Measurements from ENCODE around the gene SLC12A5. TPM values are rescaled to one million over a fixed set of nuclear protein-coding genes. Genes with fewer than 3 reads are reported as not detected.

The SLC12A5 gene
- total and polyA plus RNA-seq, 2 experiments from 2014 or later: 0.55 TPM; not detected in 1

DNA sequence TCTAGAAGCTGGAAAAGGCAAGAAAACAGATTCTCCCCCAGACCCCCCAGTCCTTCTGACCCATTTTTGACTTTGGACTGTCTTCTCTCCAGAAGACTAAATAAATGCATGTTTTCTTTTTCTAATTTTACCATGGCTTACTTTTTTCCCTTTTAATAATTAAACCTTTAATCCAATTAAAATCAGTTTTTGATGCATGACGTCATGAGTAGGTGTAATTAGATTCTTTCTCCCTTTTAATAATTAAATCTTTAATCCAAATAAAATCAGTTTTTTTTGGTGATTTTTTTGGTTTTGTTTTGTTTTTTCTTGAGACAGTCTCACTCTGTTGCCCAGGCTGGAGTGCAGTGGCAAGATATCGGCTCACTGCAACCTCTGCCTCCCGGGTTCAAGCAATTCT lies 73.9 kb downstream of the SLC12A5 start:
- TF ChIP-seq EZH2 (IDR thresholded peaks at IDR 0.05; ENCODE audit: insufficient read depth, poor library complexity, severe bottlenecking) (no peak), EZH2phosphoT487 (IDR thresholded peaks at IDR 0.05; ENCODE audit: insufficient read depth, low read depth) (no peak)
- no peaks in the 10 kb centered on the region for H3F3A ChIP-seq (ENCODE audit: insufficient read depth)
- H3K9me3 ChIP-seq (ENCODE audit: low read depth): no peaks in the 10 kb centered on the region
- DNase-seq: no peak
- no peak overlapping the region for H3K9ac ChIP-seq
- 45 to 53% methylated on average over 3 of the region's 3 CpGs for WGBS, 2 experiments (ENCODE audit: low coverage in 1 of 2, low lambda C conversion rate in 2 of 2, missing lambda C conversion rate in 2 of 2)
- in situ Hi-C loops (cut with MboI): no loop called here
- no peaks in the 10 kb centered on the region for H4K20me1 ChIP-seq (ENCODE audit: insufficient read depth)
- no peaks in the 10 kb centered on the region for H3K79me2 ChIP-seq (ENCODE audit: insufficient read depth)
- no peak overlapping the region for H3K4me2 ChIP-seq (ENCODE audit: unreplicated experiment)
- no peak overlapping the region for H3K27ac ChIP-seq
- H2AFZ ChIP-seq: no peak overlapping the region
- no peaks in the 10 kb centered on the region for H3K4me1 ChIP-seq (ENCODE audit: insufficient read depth)
- H3K27me3 ChIP-seq (replicated peaks; ENCODE audit: insufficient read depth): peaks cover 44% of the 10 kb centered on the region
- H3K36me3 ChIP-seq (ENCODE audit: low read depth): no peaks in the 10 kb centered on the region
- H3K4me3 ChIP-seq: no peak overlapping the region
- H3K9me2 ChIP-seq (ENCODE audit: insufficient read depth): no peaks in the 10 kb centered on the region

- WGBS, 2 experiments (ENCODE audit: low coverage in 1 of 2, low lambda C conversion rate in 2 of 2, missing lambda C conversion rate in 2 of 2): 38 to 45% methylated on average over 3 of the region's 3 CpGs
- Histone ChIP-seq H3F3A (ENCODE audit: insufficient read depth) (no peaks in the 10 kb centered on the region), H3K9me2 (ENCODE audit: insufficient read depth) (no peaks in the 10 kb centered on the region), H3K9ac (no peak overlapping the region), H3K27ac (no peak overlapping the region), H4K20me1 (ENCODE audit: insufficient read depth) (no peaks in the 10 kb centered on the region), H3K4me3 (no peak overlapping the region), H3K4me1 (ENCODE audit: insufficient read depth) (no peaks in the 10 kb centered on the region), H3K79me2 (ENCODE audit: insufficient read depth) (no peaks in the 10 kb centered on the region), H3K36me3 (ENCODE audit: low read depth) (no peaks in the 10 kb centered on the region), H3K27me3 (replicated peaks; ENCODE audit: insufficient read depth) (peaks cover 35% of the 10 kb centered on the region), H2AFZ (no peak overlapping the region), H3K9me3 (ENCODE audit: low read depth) (no peaks in the 10 kb centered on the region), H3K4me2 (ENCODE audit: unreplicated experiment) (no peak overlapping the region)
- DNase-seq: no peak
- TF ChIP-seq EZH2phosphoT487 (IDR thresholded peaks at IDR 0.05; ENCODE audit: insufficient read depth, low read depth) (no peak), EZH2 (IDR thresholded peaks at IDR 0.05; ENCODE audit: insufficient read depth, poor library complexity, severe bottlenecking) (no peak)
- in situ Hi-C loops (cut with MboI): no loop called here
These were observed 75.2 kb downstream of the SLC12A5 start for GRCh38 chr20:46104262-46104661.

GRCh38 chr20:46107061-46107460 lies 78.0 kb downstream of the SLC12A5 start:
- Histone ChIP-seq H3K9me3 (ENCODE audit: low read depth) (no peaks in the 10 kb centered on the region), H3K79me2 (ENCODE audit: insufficient read depth) (no peaks in the 10 kb centered on the region), H3K4me1 (ENCODE audit: insufficient read depth) (no peaks in the 10 kb centered on the region), H3K9me2 (ENCODE audit: insufficient read depth) (no peaks in the 10 kb centered on the region), H4K20me1 (ENCODE audit: insufficient read depth) (no peaks in the 10 kb centered on the region), H3F3A (ENCODE audit: insufficient read depth) (no peaks in the 10 kb centered on the region), H3K27ac (no peak overlapping the region), H2AFZ (no peak overlapping the region), H3K27me3 (replicated peaks; ENCODE audit: insufficient read depth) (peaks cover 24% of the 10 kb centered on the region), H3K9ac (no peak overlapping the region), H3K4me3 (no peak overlapping the region), H3K4me2 (ENCODE audit: unreplicated experiment) (no peak overlapping the region), H3K36me3 (ENCODE audit: low read depth) (no peaks in the 10 kb centered on the region)
- WGBS, 2 experiments (ENCODE audit: low coverage in 1 of 2, low lambda C conversion rate in 2 of 2, missing lambda C conversion rate in 2 of 2): 15 to 20% methylated on average over 6 of the region's 6 CpGs
- in situ Hi-C loops (cut with MboI): no loop called here
- DNase-seq: no peak
- TF ChIP-seq EZH2phosphoT487 (IDR thresholded peaks at IDR 0.05; ENCODE audit: insufficient read depth, low read depth) (no peak), EZH2 (IDR thresholded peaks at IDR 0.05; ENCODE audit: insufficient read depth, poor library complexity, severe bottlenecking) (no peak)

DNA sequence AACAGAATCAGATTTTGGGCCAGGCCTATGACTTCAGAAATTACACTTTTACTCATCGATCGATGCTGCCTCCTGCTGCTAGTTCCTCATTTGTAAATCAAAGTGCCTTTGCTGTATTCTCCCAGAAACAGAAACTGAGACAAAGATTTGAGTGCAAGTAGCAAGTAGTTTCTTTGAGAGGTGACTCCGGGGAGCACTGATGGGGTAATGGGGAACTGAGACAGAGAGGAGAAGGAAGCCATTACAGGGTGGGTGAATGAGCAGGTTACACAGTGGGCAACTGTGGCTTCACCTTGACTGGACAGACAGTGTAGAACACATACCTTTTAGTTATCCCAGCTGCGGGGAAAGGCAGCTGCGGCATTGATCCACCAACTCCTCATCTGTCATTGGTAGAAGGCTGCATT lies 79.4 kb downstream of the SLC12A5 start:
- no peaks in the 10 kb centered on the region for H3K4me1 ChIP-seq (ENCODE audit: insufficient read depth)
- TF ChIP-seq EZH2phosphoT487 (IDR thresholded peaks at IDR 0.05; ENCODE audit: insufficient read depth, low read depth) (no peak), EZH2 (IDR thresholded peaks at IDR 0.05; ENCODE audit: insufficient read depth, poor library complexity, severe bottlenecking) (no peak)
- H4K20me1 ChIP-seq (ENCODE audit: insufficient read depth): no peaks in the 10 kb centered on the region
- H3K79me2 ChIP-seq (ENCODE audit: insufficient read depth): no peaks in the 10 kb centered on the region
- H3K4me3 ChIP-seq: no peak overlapping the region
- WGBS, 2 experiments (ENCODE audit: low coverage in 1 of 2, low lambda C conversion rate in 2 of 2, missing lambda C conversion rate in 2 of 2): 53 to 69% methylated on average over 5 of the region's 5 CpGs
- peaks cover 24% of the 10 kb centered on the region for H3K27me3 ChIP-seq (replicated peaks; ENCODE audit: insufficient read depth)
- H3K9me3 ChIP-seq (ENCODE audit: low read depth): no peaks in the 10 kb centered on the region
- H3K4me2 ChIP-seq (ENCODE audit: unreplicated experiment): no peak overlapping the region
- no peaks in the 10 kb centered on the region for H3K36me3 ChIP-seq (ENCODE audit: low read depth)
- no peaks in the 10 kb centered on the region for H3F3A ChIP-seq (ENCODE audit: insufficient read depth)
- H3K9ac ChIP-seq: no peak overlapping the region
- DNase-seq: no peak
- no peak overlapping the region for H2AFZ ChIP-seq
- H3K27ac ChIP-seq: no peak overlapping the region
- no peaks in the 10 kb centered on the region for H3K9me2 ChIP-seq (ENCODE audit: insufficient read depth)
- in situ Hi-C loops (cut with MboI): no loop called here

DNA sequence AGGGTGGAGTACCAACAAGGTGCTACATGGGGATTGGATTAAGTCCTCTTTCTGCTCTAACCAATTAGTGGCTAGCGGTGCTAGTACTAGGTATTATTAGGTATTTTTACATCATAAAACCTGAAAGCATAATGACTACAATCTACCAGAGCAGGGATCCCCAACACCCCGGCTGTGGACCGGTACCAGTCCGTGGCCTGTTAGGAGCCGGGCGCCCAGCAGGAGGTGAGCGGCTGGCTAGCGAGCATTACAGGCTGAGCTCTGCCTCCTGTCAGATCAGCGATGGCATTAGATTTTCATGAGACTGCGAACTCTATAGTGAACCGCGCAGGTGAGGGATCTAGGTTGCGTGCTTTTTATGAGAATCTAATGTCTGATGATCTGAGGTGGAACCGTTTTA lies 80.0 kb downstream of the SLC12A5 start:
- in situ Hi-C loops (cut with MboI): no loop called here
- H4K20me1 ChIP-seq (ENCODE audit: insufficient read depth): no peaks in the 10 kb centered on the region
- H3K9me3 ChIP-seq (ENCODE audit: low read depth): no peaks in the 10 kb centered on the region
- no peak overlapping the region for H3K4me3 ChIP-seq
- H3K4me1 ChIP-seq (ENCODE audit: insufficient read depth): no peaks in the 10 kb centered on the region
- H3F3A ChIP-seq (ENCODE audit: insufficient read depth): no peaks in the 10 kb centered on the region
- H3K36me3 ChIP-seq (ENCODE audit: low read depth): no peaks in the 10 kb centered on the region
- DNase-seq: no peak
- no peak overlapping the region for H3K4me2 ChIP-seq (ENCODE audit: unreplicated experiment)
- no peaks in the 10 kb centered on the region for H3K79me2 ChIP-seq (ENCODE audit: insufficient read depth)
- H3K9me2 ChIP-seq (ENCODE audit: insufficient read depth): no peaks in the 10 kb centered on the region
- WGBS, 2 experiments (ENCODE audit: low coverage in 1 of 2, low lambda C conversion rate in 2 of 2, missing lambda C conversion rate in 2 of 2): 70 to 78% methylated on average over 14 of the region's 14 CpGs
- no peak for TF ChIP-seq EZH2phosphoT487 (IDR thresholded peaks at IDR 0.05; ENCODE audit: insufficient read depth, low read depth)
- TF ChIP-seq EZH2 (IDR thresholded peaks at IDR 0.05; ENCODE audit: insufficient read depth, poor library complexity, severe bottlenecking): no peak
- H3K9ac ChIP-seq: no peak overlapping the region
- H3K27ac ChIP-seq: no peak overlapping the region
- no peak overlapping the region for H2AFZ ChIP-seq
- H3K27me3 ChIP-seq (replicated peaks; ENCODE audit: insufficient read depth): peaks cover 24% of the 10 kb centered on the region

Other genes with a start within 250 kb of the SLC12A5 start
- gene WFDC3, start 237.3 kb upstream of the SLC12A5 start, total RNA-seq (2014; rRNA removed; shearing (Covaris generic)): 0.76 TPM in 1 of 2 replicates, not detected in the other
- gene WFDC3, start 237.3 kb upstream of the SLC12A5 start, polyA plus RNA-seq (2016; fragmentation: Nextera tagmentation; extraction: Ambion mirVana): 2.4 and 3.6 TPM in 2 replicates
- 12.4 and 22.9 TPM in 2 replicates for gene DNTTIP1, start 237.3 kb upstream of the SLC12A5 start, total RNA-seq (2014; rRNA removed; shearing (Covaris generic))
- gene DNTTIP1, start 237.3 kb upstream of the SLC12A5 start, polyA plus RNA-seq (2016; fragmentation: Nextera tagmentation; extraction: Ambion mirVana): 57.2 and 57.6 TPM in 2 replicates
- 33.8 and 38.8 TPM in 2 replicates for gene UBE2C, start 216.6 kb upstream of the SLC12A5 start, total RNA-seq (2014; rRNA removed; shearing (Covaris generic))
- 69.2 and 78.4 TPM in 2 replicates for gene UBE2C, start 216.6 kb upstream of the SLC12A5 start, polyA plus RNA-seq (2016; fragmentation: Nextera tagmentation; extraction: Ambion mirVana)
- not detected in 2 replicates for gene TNNC2, start 201.9 kb upstream of the SLC12A5 start, total RNA-seq (2014; rRNA removed; shearing (Covaris generic))
- gene TNNC2, start 201.9 kb upstream of the SLC12A5 start, polyA plus RNA-seq (2016; fragmentation: Nextera tagmentation; extraction: Ambion mirVana): 0.83 and 1.1 TPM in 2 replicates
- 88.4 and 100 TPM in 2 replicates for gene SNX21, start 195.4 kb upstream of the SLC12A5 start, total RNA-seq (2014; rRNA removed; shearing (Covaris generic))
- gene SNX21, start 195.4 kb upstream of the SLC12A5 start, polyA plus RNA-seq (2016; fragmentation: Nextera tagmentation; extraction: Ambion mirVana): 50.9 and 54.7 TPM in 2 replicates
- gene ACOT8, start 171.8 kb upstream of the SLC12A5 start, total RNA-seq (2014; rRNA removed; shearing (Covaris generic)): 37.2 and 55.2 TPM in 2 replicates
- gene ACOT8, start 171.8 kb upstream of the SLC12A5 start, polyA plus RNA-seq (2016; fragmentation: Nextera tagmentation; extraction: Ambion mirVana): 30.0 and 32.9 TPM in 2 replicates
- 4.3 and 5.3 TPM in 2 replicates for gene ZSWIM3, start 171.6 kb upstream of the SLC12A5 start, total RNA-seq (2014; rRNA removed; shearing (Covaris generic))
- 1.9 and 2.0 TPM in 2 replicates for gene ZSWIM3, start 171.6 kb upstream of the SLC12A5 start, polyA plus RNA-seq (2016; fragmentation: Nextera tagmentation; extraction: Ambion mirVana)
- gene ZSWIM1, start 148.0 kb upstream of the SLC12A5 start, total RNA-seq (2014; rRNA removed; shearing (Covaris generic)): 7.7 and 8.9 TPM in 2 replicates
- gene ZSWIM1, start 148.0 kb upstream of the SLC12A5 start, polyA plus RNA-seq (2016; fragmentation: Nextera tagmentation; extraction: Ambion mirVana): 6.6 and 8.5 TPM in 2 replicates
- not detected in 2 replicates for gene SPATA25, start 141.6 kb upstream of the SLC12A5 start, total RNA-seq (2014; rRNA removed; shearing (Covaris generic))
- 0.27 TPM in 1 of 2 replicates, not detected in the other for gene SPATA25, start 141.6 kb upstream of the SLC12A5 start, polyA plus RNA-seq (2016; fragmentation: Nextera tagmentation; extraction: Ambion mirVana)
- gene NEURL2, start 138.0 kb upstream of the SLC12A5 start, total RNA-seq (2014; rRNA removed; shearing (Covaris generic)): 4.3 and 8.3 TPM in 2 replicates
- 1.4 and 2.1 TPM in 2 replicates for gene NEURL2, start 138.0 kb upstream of the SLC12A5 start, polyA plus RNA-seq (2016; fragmentation: Nextera tagmentation; extraction: Ambion mirVana)
- gene CTSA, start 137.9 kb upstream of the SLC12A5 start, total RNA-seq (2014; rRNA removed; shearing (Covaris generic)): 154 and 176 TPM in 2 replicates
- 303 and 321 TPM in 2 replicates for gene CTSA, start 137.9 kb upstream of the SLC12A5 start, polyA plus RNA-seq (2016; fragmentation: Nextera tagmentation; extraction: Ambion mirVana)
- gene PLTP, start 117.1 kb upstream of the SLC12A5 start, total RNA-seq (2014; rRNA removed; shearing (Covaris generic)): 14.5 and 22.6 TPM in 2 replicates
- gene PLTP, start 117.1 kb upstream of the SLC12A5 start, polyA plus RNA-seq (2016; fragmentation: Nextera tagmentation; extraction: Ambion mirVana): 24.4 and 25.7 TPM in 2 replicates
- 4.2 and 5.3 TPM in 2 replicates for gene PCIF1, start 94.5 kb upstream of the SLC12A5 start, total RNA-seq (2014; rRNA removed; shearing (Covaris generic))
- gene PCIF1, start 94.5 kb upstream of the SLC12A5 start, polyA plus RNA-seq (2016; fragmentation: Nextera tagmentation; extraction: Ambion mirVana): 23.8 and 24.3 TPM in 2 replicates
- gene ZNF335, start 57.0 kb upstream of the SLC12A5 start, total RNA-seq (2014; rRNA removed; shearing (Covaris generic)): 10.8 and 12.6 TPM in 2 replicates
- gene ZNF335, start 57.0 kb upstream of the SLC12A5 start, polyA plus RNA-seq (2016; fragmentation: Nextera tagmentation; extraction: Ambion mirVana): 6.0 and 6.9 TPM in 2 replicates
- gene MMP9, start 20.3 kb upstream of the SLC12A5 start, total RNA-seq (2014; rRNA removed; shearing (Covaris generic)): not detected in 2 replicates
- 0.10 and 0.13 TPM in 2 replicates for gene MMP9, start 20.3 kb upstream of the SLC12A5 start, polyA plus RNA-seq (2016; fragmentation: Nextera tagmentation; extraction: Ambion mirVana)
- gene NCOA5, start 60.7 kb downstream of the SLC12A5 start, total RNA-seq (2014; rRNA removed; shearing (Covaris generic)): 15.9 and 20.4 TPM in 2 replicates
- 14.9 and 15.3 TPM in 2 replicates for gene NCOA5, start 60.7 kb downstream of the SLC12A5 start, polyA plus RNA-seq (2016; fragmentation: Nextera tagmentation; extraction: Ambion mirVana)
- gene CD40, start 89.1 kb downstream of the SLC12A5 start, total RNA-seq (2014; rRNA removed; shearing (Covaris generic)): 1.8 and 2.5 TPM in 2 replicates
- 2.8 and 3.4 TPM in 2 replicates for gene CD40, start 89.1 kb downstream of the SLC12A5 start, polyA plus RNA-seq (2016; fragmentation: Nextera tagmentation; extraction: Ambion mirVana)